ENCODE measurements around the gene AP2A1. TPM values are rescaled to one million over a fixed set of nuclear protein-coding genes. Genes with fewer than 3 reads are reported as not detected.

Gene AP2A1
- total and polyA plus RNA-seq, 2 donors (not counting 1 experiment from before 2014, with no cell fraction given), result 48.4 to 56.9 TPM

DNA sequence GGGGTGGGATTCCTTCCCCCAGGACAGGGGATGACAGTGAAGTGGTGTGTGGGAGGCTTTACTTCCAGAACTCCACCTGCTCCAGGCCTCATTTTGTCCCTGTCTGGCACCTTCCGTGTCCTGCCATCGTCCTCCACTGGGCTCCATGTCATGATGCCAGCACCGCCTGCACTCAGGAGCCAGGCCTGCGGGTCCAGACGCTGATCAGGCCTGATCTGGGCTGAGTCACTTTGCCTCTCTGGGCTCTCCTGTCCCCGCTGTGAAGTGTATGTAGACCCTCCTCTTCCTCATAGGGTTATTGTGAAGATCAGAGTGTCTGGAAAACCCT lies 36.7 kb downstream of the AP2A1 start:
- Histone ChIP-seq H3K27me3 (replicated peaks in 1 of 4; ENCODE audit: control extremely low read depth in 1 of 4, control insufficient read depth in 3 of 4, insufficient read depth in 4 of 4, low read length in 3 of 4) (no peaks in the 10 kb centered on the region), H3K36me3 (replicated peaks in 1 of 2; ENCODE audit: control extremely low read depth in 1 of 2, control insufficient read depth in 1 of 2, extremely low read depth in 1 of 2, insufficient read depth in 2 of 2, low read length in 1 of 2) (peaks cover 0 to 53% of the 10 kb centered on the region in 2 experiments), H3K4me3 (ENCODE audit: control extremely low read depth in 1 of 5, extremely low read depth in 1 of 5, insufficient read depth in 1 of 5, low read depth in 2 of 5, low read length in 4 of 5) (no peak overlapping the region), H2AFZ (ENCODE audit: insufficient read depth, low read depth, low read length, poor library complexity, severe bottlenecking) (no peak overlapping the region), H3K9me3 (ENCODE audit: control extremely low read depth in 1 of 3, control insufficient read depth in 2 of 3, insufficient read depth in 1 of 3, low read length in 2 of 3) (peaks cover 0 to 3% (median 0%) of the 10 kb centered on the region in 3 donors), H3K4me1 (ENCODE audit: control insufficient read depth in 2 of 2, insufficient read depth in 2 of 2, low read length in 2 of 2) (peaks cover 14 to 21% of the 10 kb centered on the region in 2 donors), H3K79me2 (ENCODE audit: control insufficient read depth, insufficient read depth, low read length) (no peaks in the 10 kb centered on the region), H3K27ac (ENCODE audit: low read length in 2 of 2) (no peak overlapping the region), H3K4me2 (replicated peaks; ENCODE audit: low read depth, low read length, poor library complexity, severe bottlenecking) (no peak overlapping the region), H3K9ac (ENCODE audit: low read length) (no peak overlapping the region), H4K20me1 (ENCODE audit: control insufficient read depth, insufficient read depth, low read length, poor library complexity, severe bottlenecking) (no peaks in the 10 kb centered on the region)
- ATAC-seq (ENCODE audit: low read depth) (no peak), DNase-seq (no peak)
- TF ChIP-seq EZH2 (IDR thresholded peaks at IDR 0.05; ENCODE audit: borderline replicate concordance, insufficient read depth, low read depth, low read length, poor library complexity, severe bottlenecking), result no peak
- TF ChIP-seq, protein P1, sequence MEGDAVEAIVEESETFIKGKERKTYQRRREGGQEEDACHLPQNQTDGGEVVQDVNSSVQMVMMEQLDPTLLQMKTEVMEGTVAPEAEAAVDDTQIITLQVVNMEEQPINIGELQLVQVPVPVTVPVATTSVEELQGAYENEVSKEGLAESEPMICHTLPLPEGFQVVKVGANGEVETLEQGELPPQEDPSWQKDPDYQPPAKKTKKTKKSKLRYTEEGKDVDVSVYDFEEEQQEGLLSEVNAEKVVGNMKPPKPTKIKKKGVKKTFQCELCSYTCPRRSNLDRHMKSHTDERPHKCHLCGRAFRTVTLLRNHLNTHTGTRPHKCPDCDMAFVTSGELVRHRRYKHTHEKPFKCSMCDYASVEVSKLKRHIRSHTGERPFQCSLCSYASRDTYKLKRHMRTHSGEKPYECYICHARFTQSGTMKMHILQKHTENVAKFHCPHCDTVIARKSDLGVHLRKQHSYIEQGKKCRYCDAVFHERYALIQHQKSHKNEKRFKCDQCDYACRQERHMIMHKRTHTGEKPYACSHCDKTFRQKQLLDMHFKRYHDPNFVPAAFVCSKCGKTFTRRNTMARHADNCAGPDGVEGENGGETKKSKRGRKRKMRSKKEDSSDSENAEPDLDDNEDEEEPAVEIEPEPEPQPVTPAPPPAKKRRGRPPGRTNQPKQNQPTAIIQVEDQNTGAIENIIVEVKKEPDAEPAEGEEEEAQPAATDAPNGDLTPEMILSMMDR (IDR thresholded peaks at IDR 0.05), result no peak
- peaks cover 18% of the 10 kb centered on the region for H3K4me1 Mint-ChIP-seq
- H3K9me3 Mint-ChIP-seq (ENCODE audit: insufficient read depth), result no peaks in the 10 kb centered on the region
- intact Hi-C loops (cut with micrococcal nuclease), result no loop called here
- WGBS (ENCODE audit: insufficient coverage), result 100% methylated on average over 2 of the region's 6 CpGs
- ChIA-PET CTCF (no interaction called here), POLR2A (no interaction called here)
- H3K27me3 Mint-ChIP-seq, result no peaks in the 10 kb centered on the region
- no peak overlapping the region for H3K4me3 Mint-ChIP-seq
- no peak overlapping the region for H3K27ac Mint-ChIP-seq

DNA sequence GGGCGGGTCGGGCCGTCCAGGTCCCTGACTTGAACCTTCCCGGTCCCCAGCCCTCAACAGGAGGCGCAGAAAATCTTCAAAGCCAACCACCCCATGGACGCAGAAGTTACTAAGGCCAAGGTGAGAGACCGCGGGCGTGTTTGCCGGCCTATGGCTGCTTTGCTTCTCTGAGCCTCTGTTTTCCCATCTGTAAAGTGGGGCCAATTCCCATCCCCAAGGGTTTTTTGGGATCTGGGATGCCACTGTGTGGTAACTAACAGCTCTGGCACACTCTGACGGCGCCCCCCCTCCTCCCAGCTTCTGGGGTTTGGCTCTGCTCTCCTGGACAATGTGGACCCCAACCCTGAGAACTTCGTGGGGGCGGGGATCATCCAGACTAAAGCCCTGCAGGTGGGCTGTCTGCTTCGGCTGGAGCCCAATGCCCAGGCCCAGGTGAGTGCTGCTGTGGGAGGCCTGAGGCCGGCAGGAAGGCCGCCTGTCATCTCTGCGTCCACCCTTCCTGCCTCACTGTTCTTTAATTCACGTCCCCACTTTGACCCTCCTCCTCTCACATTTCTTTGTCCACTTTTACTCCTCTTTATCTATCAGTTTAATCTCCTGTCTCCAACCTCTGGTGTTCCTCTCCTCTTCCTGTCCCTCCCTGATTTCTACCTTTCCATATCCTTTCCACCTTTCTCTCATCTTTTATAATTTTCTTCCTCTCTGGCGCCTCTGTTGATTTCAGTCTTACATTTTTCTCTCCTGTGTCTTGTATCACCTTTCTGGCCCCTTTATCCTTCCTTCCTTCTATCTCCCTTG lies 39.2 kb downstream of the AP2A1 start:
- H3K27ac Mint-ChIP-seq, result peak overlapping the region; percentile 50
- no peak overlapping the region for H2AFZ ChIP-seq (ENCODE audit: insufficient read depth, low read depth, low read length, poor library complexity, severe bottlenecking)
- no peaks in the 10 kb centered on the region for H4K20me1 ChIP-seq (ENCODE audit: control insufficient read depth, insufficient read depth, low read length, poor library complexity, severe bottlenecking)
- peaks cover 33% of the 10 kb centered on the region for H3K4me1 Mint-ChIP-seq
- no peak overlapping the region for H3K4me3 ChIP-seq (ENCODE audit: control extremely low read depth in 1 of 5, extremely low read depth in 1 of 5, insufficient read depth in 1 of 5, low read depth in 2 of 5, low read length in 4 of 5)
- H3K27me3 Mint-ChIP-seq, result no peaks in the 10 kb centered on the region
- H3K36me3 ChIP-seq (replicated peaks in 1 of 2; ENCODE audit: control extremely low read depth in 1 of 2, control insufficient read depth in 1 of 2, extremely low read depth in 1 of 2, insufficient read depth in 2 of 2, low read length in 1 of 2), result peaks cover 0 to 28% of the 10 kb centered on the region in 2 experiments
- intact Hi-C loops (cut with micrococcal nuclease), result loop anchor here (5.0 kb wide), 1 partner anchor 679 kb away; no protein-coding TSS in a partner anchor
- no peak overlapping the region for H3K4me3 Mint-ChIP-seq
- H3K9me3 Mint-ChIP-seq (ENCODE audit: insufficient read depth), result no peaks in the 10 kb centered on the region
- no peak for TF ChIP-seq EZH2 (IDR thresholded peaks at IDR 0.05; ENCODE audit: borderline replicate concordance, insufficient read depth, low read depth, low read length, poor library complexity, severe bottlenecking)
- TF ChIP-seq, protein P1 (IDR thresholded peaks at IDR 0.05), result no peak
- no peak overlapping the region for H3K9ac ChIP-seq (ENCODE audit: low read length)
- ATAC-seq (ENCODE audit: low read depth) (no peak), DNase-seq (no peak)
- H3K4me1 ChIP-seq (ENCODE audit: control insufficient read depth in 2 of 2, insufficient read depth in 2 of 2, low read length in 2 of 2), result peaks cover 22 to 37% of the 10 kb centered on the region in 2 donors
- 95% methylated on average over 20 of the region's 20 CpGs for WGBS (ENCODE audit: insufficient coverage)
- ChIA-PET CTCF (no interaction called here), POLR2A (interaction anchor here (0.5 kb wide), 1 partner anchor 30 kb away, joined by 7 read pairs; no protein-coding TSS in a partner anchor)
- peak overlapping the region in 1 of 2 donors; percentile 68 for H3K27ac ChIP-seq (ENCODE audit: low read length in 2 of 2)
- no peaks in the 10 kb centered on the region for H3K27me3 ChIP-seq (replicated peaks in 1 of 4; ENCODE audit: control extremely low read depth in 1 of 4, control insufficient read depth in 3 of 4, insufficient read depth in 4 of 4, low read length in 3 of 4)
- peaks cover 3% of the 10 kb centered on the region for H3K79me2 ChIP-seq (ENCODE audit: control insufficient read depth, insufficient read depth, low read length)
- no peak overlapping the region for H3K4me2 ChIP-seq (replicated peaks; ENCODE audit: low read depth, low read length, poor library complexity, severe bottlenecking)
- H3K9me3 ChIP-seq (ENCODE audit: control extremely low read depth in 1 of 3, control insufficient read depth in 2 of 3, insufficient read depth in 1 of 3, low read length in 2 of 3), result no peaks in the 10 kb centered on the region
